ENCODE results near the gene OSGIN1. TPM values are rescaled to one million over a fixed set of nuclear protein-coding genes. Genes with fewer than 3 reads are reported as not detected.

Gene OSGIN1
- total RNA-seq, 2 donors from 2014 or later: 4.0 to 5.2 TPM

- intact Hi-C loops (cut with DNase I): no loop called here
- no peak overlapping the region for H3K4me3 ChIP-seq
- no peak for DNase-seq
- H3K4me1 ChIP-seq: no peaks in the 10 kb centered on the region
- no peaks in the 10 kb centered on the region for H3K36me3 ChIP-seq (replicated peaks in 1 of 2; ENCODE audit: insufficient read depth in 1 of 2, low read depth in 2 of 2)
- no peaks in the 10 kb centered on the region for H3K27me3 ChIP-seq
- TF ChIP-seq POLR2A (IDR thresholded peaks at IDR 0.05): no peak
- no peak for TF ChIP-seq CTCF (IDR thresholded peaks at IDR 0.05)
- 88% methylated on average over 5 of the region's 5 CpGs for WGBS, 2 donors
- no peak for ATAC-seq
- H3K27ac ChIP-seq: no peak overlapping the region
- H3K9me3 ChIP-seq: peaks cover 0 to 9% (median 0%) of the 10 kb centered on the region in 3 donors
Observed at GRCh38 chr16:83978401-83978904, 25.4 kb downstream of the OSGIN1 start.

- H3K4me1 ChIP-seq: no peaks in the 10 kb centered on the region
- no peak overlapping the region for H3K4me3 ChIP-seq
- H3K9me3 ChIP-seq: peaks cover 0 to 9% (median 0%) of the 10 kb centered on the region in 3 donors
- TF ChIP-seq POLR2A (IDR thresholded peaks at IDR 0.05): no peak
- no peak for TF ChIP-seq CTCF (IDR thresholded peaks at IDR 0.05)
- no peak overlapping the region for H3K27ac ChIP-seq
- H3K27me3 ChIP-seq: no peaks in the 10 kb centered on the region
- H3K36me3 ChIP-seq (replicated peaks in 1 of 2; ENCODE audit: insufficient read depth in 1 of 2, low read depth in 2 of 2): no peaks in the 10 kb centered on the region
- WGBS, 2 donors: 85 to 96% methylated on average over 7 of the region's 7 CpGs
- DNase-seq: no peak
- no peak for ATAC-seq
- intact Hi-C loops (cut with DNase I): no loop called here
Observed at GRCh38 chr16:83979441-83979840, 26.4 kb downstream of the OSGIN1 start.

- 90 to 100% methylated on average over 1 to 2 of the region's 2 CpGs for WGBS, 2 donors
- intact Hi-C loops (cut with DNase I): no loop called here
- ATAC-seq (no peak), DNase-seq (no peak)
- TF ChIP-seq CTCF (IDR thresholded peaks at IDR 0.05): no peak
- no peak for TF ChIP-seq POLR2A (IDR thresholded peaks at IDR 0.05)
- no peak overlapping the region for H3K4me3 ChIP-seq
- H3K27me3 ChIP-seq: no peaks in the 10 kb centered on the region
- H3K27ac ChIP-seq: no peak overlapping the region
- H3K9me3 ChIP-seq: peaks cover 0 to 9% (median 0%) of the 10 kb centered on the region in 3 donors
- no peaks in the 10 kb centered on the region for H3K36me3 ChIP-seq (replicated peaks in 1 of 2; ENCODE audit: insufficient read depth in 1 of 2, low read depth in 2 of 2)
- no peaks in the 10 kb centered on the region for H3K4me1 ChIP-seq
Observed at GRCh38 chr16:83980794-83981193, 27.8 kb downstream of the OSGIN1 start.

- ATAC-seq (no peak), DNase-seq (no peak)
- Histone ChIP-seq H3K27me3 (no peaks in the 10 kb centered on the region), H3K4me3 (no peak overlapping the region), H3K27ac (no peak overlapping the region), H3K9me3 (peaks cover 0 to 9% (median 0%) of the 10 kb centered on the region in 3 donors), H3K4me1 (no peaks in the 10 kb centered on the region), H3K36me3 (replicated peaks in 1 of 2; ENCODE audit: insufficient read depth in 1 of 2, low read depth in 2 of 2) (no peaks in the 10 kb centered on the region)
- intact Hi-C loops (cut with DNase I): no loop called here
- TF ChIP-seq POLR2A (IDR thresholded peaks at IDR 0.05) (no peak), CTCF (IDR thresholded peaks at IDR 0.05) (no peak)
- WGBS, 2 donors: 97 to 98% methylated on average over 7 to 8 of the region's 8 CpGs
Observed at GRCh38 chr16:83981799-83982198, 28.8 kb downstream of the OSGIN1 start.

GRCh38 chr16:83983491-83983890 lies 30.5 kb downstream of the OSGIN1 start:
- peaks cover 0 to 2% (median 0%) of the 10 kb centered on the region in 3 donors for H3K9me3 ChIP-seq
- TF ChIP-seq POLR2A (IDR thresholded peaks at IDR 0.05): no peak
- no peak for TF ChIP-seq CTCF (IDR thresholded peaks at IDR 0.05)
- ATAC-seq: no peak
- WGBS, 2 donors: 68 to 74% methylated on average over 4 of the region's 4 CpGs
- no peak for DNase-seq
- no peaks in the 10 kb centered on the region for H3K4me1 ChIP-seq
- H3K27me3 ChIP-seq: no peaks in the 10 kb centered on the region
- no peak overlapping the region for H3K4me3 ChIP-seq
- intact Hi-C loops (cut with DNase I): no loop called here
- no peaks in the 10 kb centered on the region for H3K36me3 ChIP-seq (replicated peaks in 1 of 2; ENCODE audit: insufficient read depth in 1 of 2, low read depth in 2 of 2)
- H3K27ac ChIP-seq: no peak overlapping the region

All from body of pancreas (tissue), 4 donors.